Measurements from ENCODE around the gene FOXP1. TPM values are rescaled to one million over a fixed set of nuclear protein-coding genes. Genes with fewer than 3 reads are reported as not detected.
A peak's percentile ranks its signal among the peaks of the same experiment; 100 is the strongest.

Gene FOXP1
- polyA plus RNA-seq, 5 donors, result 88.9 to 130 (median 123) TPM

DNA sequence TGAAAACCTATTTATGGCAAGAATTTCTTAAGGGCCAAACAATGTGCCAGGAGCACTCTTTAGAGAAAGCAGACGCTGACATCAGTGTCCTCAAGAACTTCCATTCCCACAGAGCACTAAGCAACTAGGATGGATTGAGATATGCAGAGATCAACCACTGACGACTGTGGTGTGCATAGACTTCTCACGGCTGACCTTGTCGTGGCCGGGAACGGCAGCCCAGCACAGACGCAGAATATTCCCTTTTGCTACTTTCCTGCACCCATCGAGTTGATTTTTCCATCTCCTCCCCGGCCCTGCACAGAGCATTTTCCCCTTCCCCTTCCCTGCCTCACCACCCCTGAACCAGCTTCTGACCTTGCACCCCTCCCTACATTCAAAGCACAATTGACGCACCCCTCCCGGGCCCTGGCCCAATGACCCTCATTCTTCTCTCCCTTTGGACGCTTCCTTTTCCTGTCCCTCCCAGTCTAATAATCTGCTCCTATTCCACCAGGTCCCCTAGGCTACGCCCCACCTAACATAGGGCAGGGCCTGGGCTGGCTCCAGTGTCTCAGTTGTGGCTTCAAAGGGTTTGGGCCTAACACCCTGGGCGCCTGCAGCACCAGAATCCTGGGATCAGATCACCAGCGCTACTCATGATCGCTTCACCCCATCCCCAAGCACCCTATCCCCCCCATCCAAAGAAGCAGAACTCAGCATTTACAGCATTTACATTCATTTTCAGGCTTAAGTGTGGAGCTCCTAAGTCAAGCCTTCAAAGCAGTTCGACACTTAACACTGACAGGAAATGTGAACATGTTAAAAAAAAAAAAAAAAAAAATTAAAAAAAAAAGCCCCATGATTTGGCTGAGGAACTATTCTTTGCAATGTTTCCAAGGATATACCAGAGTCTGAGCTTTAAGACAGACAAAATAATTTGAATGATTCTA is 151.2 kb downstream of the FOXP1 start:
- no peak for DNase-seq

DNA sequence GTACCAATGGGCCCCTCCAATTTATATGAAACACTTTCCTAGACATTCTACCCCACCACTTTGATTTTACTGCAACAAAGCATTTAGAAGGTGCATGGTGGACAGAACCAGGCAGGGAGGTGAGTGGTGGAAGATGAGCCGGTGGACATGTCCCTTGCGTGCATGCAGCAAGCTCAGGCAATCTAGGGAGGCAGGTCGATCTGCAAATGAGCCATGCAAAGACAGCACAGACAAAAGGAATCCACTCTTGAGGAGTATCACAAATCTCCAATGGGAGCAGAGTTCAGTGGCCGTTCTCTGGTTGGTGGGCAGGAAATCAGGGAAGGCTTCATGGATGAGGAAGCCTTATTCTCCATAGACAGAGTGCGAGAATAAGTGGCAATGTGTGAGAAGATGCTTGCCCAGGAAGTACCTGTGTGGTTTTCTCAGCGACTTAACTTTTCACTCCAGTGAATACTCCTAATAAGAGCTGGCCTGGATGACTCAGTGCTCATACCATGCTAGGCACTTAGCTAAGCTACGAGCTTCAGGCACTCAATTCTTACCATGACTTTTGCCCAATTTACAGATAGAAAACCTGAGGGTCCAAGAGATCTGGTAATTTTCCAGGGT is 152.5 kb downstream of the FOXP1 start:
- no peak for DNase-seq

DNA sequence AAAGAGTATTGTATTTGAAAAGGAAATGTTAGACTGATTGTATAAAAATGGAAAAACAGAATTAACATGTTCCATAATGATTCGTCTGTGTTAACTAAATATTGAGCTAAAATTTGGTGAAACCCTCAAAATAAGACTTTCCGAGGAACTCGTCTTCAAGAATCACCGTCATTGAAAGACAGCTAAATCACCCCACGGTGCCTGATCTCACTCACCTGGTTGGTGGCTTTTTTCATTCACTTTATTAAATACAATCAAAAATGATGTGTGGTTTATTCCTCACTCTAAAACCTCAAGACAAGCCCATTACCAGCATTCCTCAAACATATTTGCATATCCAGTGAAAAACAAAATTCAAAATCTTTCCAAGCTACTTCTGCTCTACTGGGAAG is 153.9 kb downstream of the FOXP1 start:
- no peak for DNase-seq

DNA sequence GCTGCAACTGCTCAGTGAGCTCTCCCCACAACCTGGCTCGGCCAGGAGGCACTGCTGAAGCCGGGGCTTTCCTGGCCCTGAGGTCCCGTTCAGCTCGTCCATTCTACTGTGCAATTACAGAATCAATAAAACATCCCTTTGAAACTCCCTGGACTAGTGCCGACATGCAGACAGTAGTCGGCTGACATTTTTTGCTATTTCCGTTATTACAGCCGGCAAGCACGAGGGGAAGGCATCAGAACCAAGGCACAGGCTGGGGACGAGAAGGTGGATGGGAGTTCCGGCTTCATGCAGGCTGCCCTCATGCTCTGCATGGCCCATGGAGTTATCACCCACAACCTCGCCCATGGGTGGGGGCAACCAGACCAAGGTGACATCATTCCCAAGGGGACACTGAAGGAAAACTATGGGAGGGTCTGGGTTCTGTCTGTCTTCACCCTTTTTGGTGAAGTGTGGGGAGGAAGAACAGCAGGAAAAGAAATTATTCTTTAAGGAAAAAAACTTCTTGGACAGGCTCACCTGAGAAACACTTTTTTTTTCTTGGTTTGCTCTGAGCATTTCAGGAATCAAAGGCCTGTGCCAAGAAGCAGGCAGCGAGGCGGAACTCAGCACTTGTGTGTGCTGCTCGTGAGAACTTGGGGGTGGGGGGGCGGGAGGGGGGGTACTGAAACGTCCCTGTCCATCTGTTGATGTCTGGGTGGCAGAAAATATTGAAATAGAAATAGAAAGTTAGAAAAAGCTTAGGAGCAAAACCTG is 154.5 kb downstream of the FOXP1 start:
- DNase-seq, result peak in 1 of 2 donors; percentile 53

DNA sequence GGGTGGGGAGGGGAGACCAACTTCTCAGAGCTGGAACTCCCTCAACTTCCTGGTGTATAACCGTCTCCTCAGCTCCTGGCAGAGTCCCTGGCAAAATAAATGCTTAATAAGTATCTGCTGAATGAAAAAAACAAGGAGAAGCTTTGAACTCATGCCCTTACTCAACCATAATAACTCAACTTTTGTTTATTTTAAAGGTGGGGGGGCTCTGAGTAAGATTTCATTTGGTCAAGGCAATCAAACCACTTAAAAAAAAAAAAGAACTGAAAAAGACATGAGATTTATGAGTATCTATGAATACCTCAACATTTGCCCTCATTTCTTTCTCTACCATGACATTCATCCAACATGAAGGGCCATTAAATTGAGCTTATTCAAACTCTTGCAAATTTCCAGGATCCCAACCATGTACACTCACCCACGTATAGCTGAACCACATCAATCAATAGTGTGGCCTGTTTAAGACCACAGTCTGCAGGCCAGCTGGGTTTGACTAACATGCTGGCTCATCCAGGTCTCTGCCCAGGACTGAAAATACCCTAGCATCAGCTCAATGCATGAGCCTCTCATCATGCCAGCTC is 157.9 kb downstream of the FOXP1 start:
- no peak for DNase-seq

DNA sequence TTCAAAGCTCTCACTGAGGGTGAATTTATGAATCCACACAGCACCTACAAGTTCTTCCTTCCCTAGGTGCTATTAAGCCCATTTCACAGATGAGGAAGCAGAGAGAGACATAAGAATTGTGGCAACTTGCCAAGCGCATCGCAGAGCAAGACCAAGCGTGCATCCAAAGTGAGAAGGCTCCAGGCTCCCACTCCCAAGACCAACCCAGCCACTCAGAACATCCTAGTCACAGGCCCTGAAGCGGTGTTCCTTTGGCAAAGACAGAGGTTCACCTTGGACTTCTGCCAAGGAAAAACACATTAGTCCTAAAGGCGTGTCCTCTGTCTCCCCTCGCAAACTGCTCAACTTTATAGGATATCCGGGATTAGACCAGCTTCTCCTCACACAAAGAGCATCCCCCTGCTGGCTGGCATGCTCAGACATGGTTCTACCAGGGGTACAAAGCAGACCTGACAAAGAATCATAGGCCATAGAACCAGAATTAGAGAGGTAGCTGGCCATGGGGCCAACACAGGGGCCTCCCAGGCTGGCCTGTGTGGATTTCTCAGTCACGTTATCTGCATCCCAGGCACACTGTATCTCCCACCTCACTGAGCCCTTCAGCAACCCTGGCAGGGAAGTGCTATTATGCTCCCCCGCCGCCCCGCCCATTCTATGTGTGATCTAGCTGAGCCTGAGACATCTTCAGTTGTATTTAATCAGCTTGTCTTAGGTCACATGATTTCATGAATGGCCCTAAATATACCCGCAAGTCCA is 160.2 kb downstream of the FOXP1 start:
- no peak for DNase-seq

DNA sequence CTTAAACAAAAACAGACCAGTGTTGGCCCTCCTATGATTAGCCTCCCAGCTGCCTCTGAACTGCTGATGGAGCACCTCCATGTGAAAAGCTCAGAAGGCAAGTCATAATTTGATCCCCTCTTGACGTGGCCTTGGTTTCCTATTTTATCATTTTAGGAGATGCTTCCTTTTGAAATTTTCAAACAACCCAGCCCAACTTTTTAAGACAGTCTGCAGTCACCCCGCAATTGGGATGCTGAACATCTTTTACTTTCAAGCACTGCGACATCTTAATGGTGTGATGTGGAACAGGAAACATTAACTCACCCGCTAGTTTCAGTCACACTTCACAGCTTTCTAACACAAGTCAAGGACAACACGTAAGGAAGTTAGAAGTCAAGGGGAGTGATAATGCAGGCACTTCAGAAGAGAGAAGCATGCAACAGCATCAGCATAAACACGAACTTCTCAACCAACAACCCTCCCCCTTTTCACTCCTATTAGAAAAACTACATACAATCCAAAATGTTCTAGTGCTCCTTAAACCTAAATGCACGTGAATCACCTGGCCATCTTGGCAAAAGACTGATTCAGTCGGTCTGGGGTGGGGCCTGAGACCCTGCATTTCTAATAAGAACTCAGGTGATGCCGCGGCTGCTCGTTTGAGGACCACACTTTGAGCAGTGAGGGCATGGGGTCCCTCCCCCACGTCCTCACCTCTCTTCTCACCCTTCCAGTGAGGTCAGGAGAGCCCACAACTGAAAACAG is 161.5 kb downstream of the FOXP1 start:
- DNase-seq, result no peak

DNA sequence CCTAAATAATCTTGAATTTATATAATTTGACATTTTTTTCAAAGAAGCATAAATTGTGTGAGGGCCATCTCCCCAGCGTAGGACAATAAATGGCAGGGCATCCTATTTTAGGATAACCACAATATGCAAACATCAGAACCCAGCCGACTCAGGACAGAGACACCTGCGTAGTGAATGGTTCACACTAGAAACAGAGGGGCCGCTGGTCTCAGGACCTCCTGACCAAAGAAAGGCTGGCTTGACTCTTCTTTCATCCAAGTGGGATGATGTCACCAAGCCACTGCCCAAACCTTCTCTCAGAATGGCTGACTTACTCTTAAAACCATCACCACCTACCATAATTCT is 162.1 kb downstream of the FOXP1 start:
- DNase-seq, result no peak

DNA sequence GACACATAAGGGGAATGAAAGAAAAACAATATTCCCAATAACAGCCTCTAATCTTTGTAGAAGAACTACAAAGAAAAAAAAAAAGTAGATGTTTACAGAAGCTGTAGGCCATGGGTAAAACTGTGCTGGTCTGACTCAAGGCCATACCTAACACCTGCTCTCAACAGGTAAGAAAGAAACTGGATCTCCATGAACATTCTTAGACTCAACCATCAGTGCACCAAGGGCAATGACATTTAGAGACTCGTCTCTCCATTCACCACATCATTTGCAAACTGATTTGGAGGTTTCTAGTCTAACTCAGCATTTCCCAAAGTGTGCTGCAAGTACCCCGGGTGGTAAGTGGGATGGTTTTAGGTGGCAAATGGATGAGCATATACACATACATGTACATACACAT is 164.2 kb downstream of the FOXP1 start:
- DNase-seq, result no peak

DNA sequence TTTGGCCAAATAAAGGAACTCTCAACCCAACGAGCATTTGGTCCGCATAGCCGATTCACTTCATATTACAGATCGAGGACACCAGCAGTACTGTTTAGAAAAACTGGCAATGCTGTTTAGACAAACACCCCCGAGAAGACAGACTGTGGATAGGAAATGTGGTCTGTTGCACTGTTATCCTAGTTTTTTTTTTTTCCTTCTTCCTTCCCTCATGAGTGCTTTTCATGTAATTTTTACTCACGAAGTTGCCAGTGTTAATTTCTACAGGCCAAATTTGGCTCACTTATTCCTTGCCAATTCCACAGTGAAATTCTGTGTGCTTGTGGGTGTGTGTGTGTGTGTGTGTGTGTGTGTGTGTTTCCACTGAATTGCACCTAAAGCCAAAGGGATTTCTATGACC is 165.7 kb downstream of the FOXP1 start:
- DNase-seq, result no peak

DNA sequence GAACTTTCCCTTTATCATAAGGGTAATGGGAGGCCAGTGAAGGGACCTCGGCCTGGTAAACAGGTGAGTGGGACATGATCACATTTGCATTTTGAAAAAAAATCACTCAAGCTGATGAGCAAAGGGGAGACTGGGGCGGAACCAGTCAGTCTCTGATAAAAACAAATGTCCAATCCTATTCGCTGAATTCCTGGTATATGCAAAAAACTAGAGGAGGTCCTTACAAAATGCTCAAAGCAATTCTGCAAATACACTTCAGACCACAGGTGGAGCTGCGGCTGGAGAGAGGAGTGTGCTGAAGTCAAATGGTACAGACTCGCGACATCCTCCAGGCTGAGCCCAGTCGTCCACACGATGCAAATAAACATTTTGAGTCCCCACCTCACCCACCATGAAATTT is 166.7 kb downstream of the FOXP1 start:
- no peak for DNase-seq

DNA sequence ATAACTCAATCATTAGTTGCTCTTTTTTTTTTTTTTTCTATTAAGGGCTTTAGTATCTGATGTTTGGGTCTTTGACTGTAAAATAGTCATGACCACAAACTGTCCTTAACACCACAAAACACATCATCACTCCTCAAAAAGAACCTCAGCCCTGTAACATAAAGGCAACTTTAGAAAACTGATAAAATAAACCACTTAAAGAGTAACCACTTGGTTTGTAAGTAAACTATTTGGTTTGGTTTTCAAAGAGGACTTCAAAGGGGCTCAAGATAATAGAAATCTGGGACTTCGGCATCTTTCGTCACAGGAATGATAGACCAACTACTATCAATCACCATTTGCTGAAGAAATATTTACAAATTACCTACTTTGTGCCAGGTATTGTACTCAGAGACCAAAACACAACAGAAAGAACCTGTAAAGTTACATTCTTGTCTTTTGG is 167.8 kb downstream of the FOXP1 start:
- no peak for DNase-seq

DNA sequence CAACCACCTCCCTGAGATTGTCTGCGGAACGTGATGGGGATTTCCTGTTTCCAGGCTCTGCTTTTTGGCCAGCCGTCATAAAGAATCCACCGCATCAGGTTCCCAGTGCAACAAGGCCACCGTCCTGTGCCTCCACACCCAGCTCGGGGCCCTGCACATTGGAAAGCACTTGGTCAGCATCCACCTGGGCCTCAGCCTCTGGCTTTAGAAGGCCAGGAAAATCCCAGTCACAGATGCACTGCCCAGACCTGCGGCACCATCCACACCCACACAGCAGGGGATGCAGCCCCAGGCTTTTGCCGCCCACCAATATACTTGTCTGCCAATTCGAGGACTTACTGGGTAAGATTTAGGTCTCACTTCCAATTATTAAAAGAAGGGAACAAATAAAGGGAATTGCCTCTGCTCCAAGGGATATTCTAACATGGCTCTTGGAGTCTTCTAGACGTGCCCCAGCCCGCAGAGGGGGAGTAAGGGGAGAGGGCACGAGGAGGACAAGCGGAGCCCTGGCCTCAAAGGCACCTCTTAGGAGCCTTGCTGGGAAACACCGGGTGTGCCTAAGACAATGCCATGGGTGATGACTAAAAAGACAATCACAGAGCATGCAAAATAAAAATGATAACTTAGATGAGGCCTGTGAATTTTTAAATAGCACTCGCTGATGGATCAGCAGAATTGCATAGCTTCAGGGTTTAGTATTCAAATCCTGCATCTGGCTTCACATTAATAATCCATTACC is 169.2 kb downstream of the FOXP1 start:
- no peak for DNase-seq

DNA sequence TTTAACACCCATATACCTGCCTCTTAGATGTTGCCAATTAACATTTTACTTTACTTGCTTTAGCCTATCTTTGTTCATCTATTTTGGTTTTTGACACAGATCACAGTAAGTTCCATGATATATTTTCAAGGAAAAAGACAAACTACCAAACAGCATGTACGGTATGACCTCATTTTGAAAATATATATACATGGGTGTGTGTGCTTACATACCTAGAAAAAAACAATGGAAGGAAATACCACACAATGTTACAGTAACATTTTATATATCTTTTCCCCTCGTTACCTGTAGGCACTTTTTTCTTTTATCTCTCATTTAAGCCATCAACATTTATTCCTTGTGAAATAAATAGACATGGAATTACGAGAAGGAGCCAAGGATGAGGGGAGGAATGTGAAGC is 170.0 kb downstream of the FOXP1 start:
- DNase-seq, result no peak

DNA sequence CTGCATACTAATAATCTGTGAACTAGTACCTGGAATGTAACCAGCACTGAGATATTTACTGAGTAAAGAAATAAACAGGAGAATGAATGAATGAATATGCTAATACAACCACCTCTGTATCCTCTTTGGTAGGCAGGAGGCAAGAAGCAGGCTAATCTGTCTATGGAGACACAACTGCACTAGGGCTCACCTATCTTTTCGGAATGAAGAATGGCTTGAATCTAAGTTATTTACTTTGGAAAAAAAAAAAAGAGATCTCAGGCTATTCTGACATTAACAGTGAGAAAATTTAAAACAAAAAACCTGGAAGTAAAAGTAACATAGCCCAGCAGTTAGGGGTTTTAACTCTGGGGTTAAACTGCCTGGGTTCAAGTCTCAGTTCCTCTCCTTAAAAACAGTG is 174.2 kb downstream of the FOXP1 start:
- no peak for DNase-seq

DNA sequence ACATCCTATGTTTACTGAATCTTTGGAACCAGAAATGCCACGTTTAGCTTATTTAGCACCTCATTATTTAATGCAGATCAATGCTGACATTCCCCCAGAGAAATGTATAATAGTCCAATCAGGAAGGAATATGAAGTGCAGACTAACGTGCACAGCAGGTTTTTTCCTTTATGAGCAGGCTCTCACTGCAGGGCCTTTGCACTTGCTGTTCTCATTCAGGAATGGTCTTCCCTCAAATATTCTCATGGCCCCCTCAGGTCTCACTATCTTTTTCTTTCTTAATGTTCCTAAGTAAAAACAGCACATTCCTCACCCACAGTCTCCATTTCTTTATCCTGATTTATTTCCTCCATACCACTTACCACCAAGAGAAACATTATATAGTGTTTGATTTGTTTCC is 174.6 kb downstream of the FOXP1 start:
- DNase-seq, result no peak

DNA sequence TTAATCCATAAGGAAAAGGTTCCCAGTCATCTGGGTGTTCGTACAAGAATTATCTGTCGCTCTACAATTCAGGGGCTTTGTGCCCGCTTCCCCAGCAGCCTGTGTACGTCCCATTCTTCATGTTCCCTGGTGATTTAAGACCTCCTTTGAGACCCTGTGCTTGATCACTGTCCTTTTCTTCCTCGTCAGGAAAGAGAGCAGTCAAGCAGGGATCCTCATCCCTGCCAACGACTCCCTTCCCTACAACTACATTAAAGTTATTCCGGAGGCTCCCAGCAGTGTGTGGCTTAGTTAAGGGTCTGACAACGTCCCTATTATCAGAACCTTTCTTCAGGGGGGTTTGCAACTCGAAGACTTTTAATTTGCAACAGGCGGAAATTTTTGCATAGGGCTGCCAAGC is 175.7 kb downstream of the FOXP1 start:
- no peak for DNase-seq

DNA sequence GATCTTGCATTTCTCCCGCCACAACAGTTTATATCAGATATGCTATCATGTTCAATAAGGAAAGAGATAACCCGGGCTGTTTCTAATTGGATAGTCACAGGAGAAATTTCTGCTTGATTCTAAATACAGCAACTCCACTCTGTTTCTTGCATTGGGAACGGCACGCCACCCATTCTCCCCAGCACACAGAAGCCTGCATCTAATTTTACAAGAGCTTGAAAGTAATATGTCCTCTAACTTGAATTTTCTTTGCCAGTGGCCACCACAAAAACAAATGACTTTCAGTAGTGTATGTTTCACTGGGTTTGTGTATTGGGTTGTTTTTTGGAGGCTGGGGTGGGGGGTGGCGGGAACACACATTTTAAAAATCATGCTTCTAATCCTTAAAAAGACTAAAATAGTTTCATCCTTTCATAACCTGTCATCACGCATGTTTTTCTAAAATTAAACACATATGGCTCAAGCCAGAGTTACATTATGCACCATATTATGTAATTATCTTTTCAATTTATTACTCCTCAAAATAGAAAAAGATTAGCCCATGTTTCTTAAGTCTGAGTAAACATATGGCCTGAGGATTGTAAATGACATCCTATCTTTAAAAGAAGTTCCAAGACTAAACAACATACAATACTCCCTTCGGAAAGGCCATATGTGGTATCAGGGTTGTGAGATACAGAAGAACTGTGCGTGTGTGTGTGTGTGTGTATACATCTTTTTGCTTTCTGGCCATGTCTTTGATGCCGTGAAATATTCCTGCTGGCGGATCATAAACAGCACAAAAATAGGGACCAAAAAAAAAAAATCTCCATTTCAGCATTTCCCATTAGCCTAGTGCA is 176.3 kb downstream of the FOXP1 start:
- DNase-seq, result no peak

DNA sequence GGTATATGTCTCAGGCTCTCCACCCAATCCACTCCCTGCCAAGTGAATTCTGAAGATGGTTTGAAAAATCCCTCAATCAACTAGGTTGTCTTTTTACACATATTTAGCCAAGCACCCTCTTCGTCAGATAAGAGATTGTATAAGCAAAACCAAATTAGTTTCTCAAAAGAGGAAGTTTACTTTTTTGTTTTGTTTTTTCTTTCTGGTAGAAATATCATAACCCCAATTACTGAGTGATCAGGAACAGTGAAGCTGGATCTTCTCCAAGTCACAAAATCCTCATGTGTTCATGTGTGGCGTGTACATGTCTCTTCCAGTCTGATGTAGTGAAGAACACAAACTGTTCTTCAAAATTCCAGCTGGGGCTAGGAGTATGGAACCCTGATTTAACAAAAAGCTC is 180.6 kb downstream of the FOXP1 start:
- DNase-seq, result no peak
